IMR-90 (cell line): ENCODE results near the gene FBXO41. TPM values are rescaled to one million over a fixed set of nuclear protein-coding genes. Genes with fewer than 3 reads are reported as not detected.

Experiments used
- ATAC-seq: fragments of 200-7000 bp; cut with Tn5 transposase; 2 replicates; pipeline ENCODE4 v1.9.1; 2020; ENCODE audit warnings: low read depth, mild to moderate bottlenecking, moderate library complexity
- BruUV-seq: library from RNA; stranded (reverse); fragments of 400-500 nt; replicated peaks from 2 replicates; lab custom pipeline; 2021; lab: Mats Ljungman, UMichigan
- CTCF ChIA-PET: fragments of 300-600 bp; formaldehyde crosslinking; extraction: SDS; loops from one replicate; lab custom pipeline; 2021; ENCODE audit warnings: antibody characterized with exemption; lab: Yijun Ruan, JAX
- POLR2A ChIA-PET: fragments of 300-600 bp; sonication (Branson Sonifier 250); formaldehyde crosslinking; loops from one replicate; lab custom pipeline; 2022; ENCODE audit warnings: antibody characterized with exemption; ENCODE audit not compliant: unreplicated experiment; lab: Charles Lee
- DNase-seq: peaks from one replicate; pipeline ENCODE4 v3.0.0; 2013
- H2AFZ ChIP-seq: replicated peaks from 2 replicates; pipeline ENCODE3; 2013; ENCODE audit warnings: low read length, mild to moderate bottlenecking; ENCODE audit not compliant: poor library complexity
- H2AK5ac ChIP-seq: 2 replicates; pipeline ENCODE4 v1.6.1; 2013; ENCODE audit warnings: low read depth, low read length, inconsistent platforms
- H2AK9ac ChIP-seq: replicated peaks from 2 replicates; pipeline ENCODE3; 2013; ENCODE audit warnings: mild to moderate bottlenecking, low read depth, low read length, moderate library complexity; ENCODE audit not compliant: poor library complexity
- H2BK120ac ChIP-seq: 2 replicates; pipeline ENCODE4 v1.6.1; 2013; ENCODE audit warnings: low read depth, low read length, inconsistent platforms
- H2BK15ac ChIP-seq: 3 replicates; pipeline ENCODE4 v1.6.1; 2013; ENCODE audit warnings: low read depth, low read length, inconsistent platforms
- H2BK20ac ChIP-seq: 2 replicates; pipeline ENCODE4 v1.6.1; 2013; ENCODE audit warnings: low read depth, mild to moderate bottlenecking, inconsistent platforms, low read length, moderate library complexity
- H2BK5ac ChIP-seq: 2 replicates; pipeline ENCODE4 v1.6.1; 2013; ENCODE audit warnings: mild to moderate bottlenecking, low read depth, low read length, inconsistent platforms; ENCODE audit not compliant: poor library complexity, severe bottlenecking
- H3K14ac ChIP-seq: replicated peaks from 2 replicates; pipeline ENCODE4 v1.6.1; 2013; ENCODE audit warnings: low read depth, low read length, inconsistent platforms
- H3K18ac ChIP-seq: 2 replicates; pipeline ENCODE4 v1.6.1; 2013; ENCODE audit warnings: low read depth, low read length, control low read depth
- H3K23ac ChIP-seq: 2 replicates; pipeline ENCODE4 v1.6.1; 2013; ENCODE audit warnings: low read depth, low read length, inconsistent platforms
- H3K27ac ChIP-seq: 2 replicates; pipeline ENCODE4 v1.5.1; 2013; ENCODE audit warnings: mild to moderate bottlenecking, control low read depth, low read length; ENCODE audit not compliant: insufficient read depth
- H3K27me3 ChIP-seq: 2 replicates; pipeline ENCODE4 v1.6.1; 2013; ENCODE audit warnings: low read length; ENCODE audit not compliant: control insufficient read depth, insufficient read depth
- H3K36me3 ChIP-seq: 2 replicates; pipeline ENCODE4 v1.6.1; 2013; ENCODE audit warnings: low read length, mixed read lengths; ENCODE audit not compliant: control insufficient read depth, insufficient read depth
- H3K4ac ChIP-seq: 2 replicates; pipeline ENCODE4 v1.6.1; 2013; ENCODE audit warnings: low read depth, low read length, inconsistent platforms
- H3K4me1 ChIP-seq: 2 replicates; pipeline ENCODE4 v1.6.1; 2013; ENCODE audit warnings: low read length, mixed read lengths; ENCODE audit not compliant: control insufficient read depth, insufficient read depth
- H3K4me2 ChIP-seq: 2 replicates; pipeline ENCODE4 v1.6.1; 2013; ENCODE audit warnings: low read depth, mild to moderate bottlenecking, control low read depth, low read length, moderate library complexity
- H3K4me3 ChIP-seq: 2 replicates; pipeline ENCODE4 v1.5.1; 2013; ENCODE audit warnings: low read depth, mild to moderate bottlenecking, control low read depth, low read length, moderate library complexity; ENCODE audit not compliant: insufficient read depth
- H3K56ac ChIP-seq: 2 replicates; pipeline ENCODE4 v1.6.1; 2013; ENCODE audit warnings: low read length, inconsistent platforms; ENCODE audit not compliant: insufficient read depth; ENCODE audit errors: extremely low read depth
- H3K79me1 ChIP-seq, 2 experiments: 2 replicates each; pipeline ENCODE4 v1.6.1; 2013; ENCODE audit warnings: low read length in 2 of 2, inconsistent platforms in 1 of 2, low read depth in 1 of 2
- H3K9ac ChIP-seq: 2 replicates; pipeline ENCODE4 v1.6.1; 2013; ENCODE audit warnings: low read depth, low read length, control low read depth
- H3K9me1 ChIP-seq: 2 replicates; pipeline ENCODE4 v1.6.1; 2013; ENCODE audit warnings: low read length, inconsistent platforms; ENCODE audit not compliant: insufficient read depth
- H3K9me3 ChIP-seq: 2 replicates; pipeline ENCODE4 v1.6.1; 2013; ENCODE audit warnings: low read length; ENCODE audit not compliant: control insufficient read depth, insufficient read depth
- H4K20me1 ChIP-seq: 2 replicates; pipeline ENCODE4 v1.6.1; 2013; ENCODE audit warnings: low read length, inconsistent platforms; ENCODE audit not compliant: insufficient read depth
- H4K5ac ChIP-seq: 2 replicates; pipeline ENCODE4 v1.6.1; 2013; ENCODE audit warnings: mild to moderate bottlenecking, low read depth, low read length, control low read depth
- H4K8ac ChIP-seq, 2 experiments: 2 replicates each; pipeline ENCODE4 v1.6.1; 2013; ENCODE audit warnings: low read depth in 2 of 2, low read length in 2 of 2, control low read depth in 1 of 2, inconsistent platforms in 1 of 2
- H4K91ac ChIP-seq: 2 replicates; pipeline ENCODE4 v1.6.1; 2013; ENCODE audit warnings: low read depth, low read length, inconsistent platforms; ENCODE audit not compliant: insufficient read depth
- BHLHE40 ChIP-seq: fragments of 150-350 bp; IDR thresholded peaks from 2 replicates; pipeline ENCODE4 v1.6.1; 2016; ENCODE audit warnings: mild to moderate bottlenecking, low read depth, low read length
- CEBPB ChIP-seq: IDR thresholded peaks from 2 replicates; pipeline ENCODE4 v1.6.1; 2012; ENCODE audit warnings: low read depth, low read length, improper control_type of control experiment
- CTCF ChIP-seq: conservative IDR thresholded peaks from 2 replicates; pipeline ENCODE4 v1.5.1; 2012; ENCODE audit warnings: mild to moderate bottlenecking, low read depth, low read length, improper control_type of control experiment
- MAZ ChIP-seq: IDR thresholded peaks from 2 replicates; pipeline ENCODE4 v1.6.1; 2012; ENCODE audit warnings: low read depth, mild to moderate bottlenecking, low read length, improper control_type of control experiment, moderate library complexity, borderline replicate concordance
- MXI1 ChIP-seq: IDR thresholded peaks from 2 replicates; pipeline ENCODE4 v1.6.1; 2012; ENCODE audit warnings: low read depth, mild to moderate bottlenecking, low read length, moderate library complexity, borderline replicate concordance
- POLR2A ChIP-seq: IDR thresholded peaks from 2 replicates; pipeline ENCODE4 v1.6.1; 2012; ENCODE audit warnings: mild to moderate bottlenecking, low read depth, low read length
- USF2 ChIP-seq: fragments of 150-350 bp; IDR thresholded peaks from 2 replicates; pipeline ENCODE4 v1.6.1; 2017; ENCODE audit warnings: mild to moderate bottlenecking, antibody characterized with exemption, low read length, low read depth
- WGBS, 2 experiments: methylation state at CpG; one replicate each; pipeline versions ENCODE4 v1.1.5 to v1.1.7; 2013; ENCODE audit warnings: missing lambda C conversion rate in 2 of 2; ENCODE audit not compliant: insufficient read length in 1 of 2; ENCODE audit errors: extremely low coverage in 2 of 2; 5-methylcytosine and 5-hydroxymethylcytosine counted together
- dilution Hi-C: fragments of 300-500 bp; cut with HindIII; formaldehyde crosslinking; loops from one replicate; pipeline ENCODE4 v1.14.3; 2018; ENCODE audit warnings: low sequenced_read_pairs; ENCODE audit not compliant: unreplicated experiment
- in situ Hi-C: fragments of 300-500 bp; cut with MboI; formaldehyde crosslinking; loops from 3 replicates; pipeline ENCODE4 v1.14.3; 2019; ENCODE audit warnings: low sequenced_read_pairs, inconsistent platforms, mixed read lengths
- intact Hi-C: fragments of 100-400 bp; cut with micrococcal nuclease; formaldehyde crosslinking; loops from 2 replicates; pipeline ENCODE4 v1.10.0; 2022
- polyA plus RNA-seq, 3 experiments: library from polyadenylated mRNA; depleted of rRNA; stranded (reverse); fragments of >200 nt; gene quantifications; 2 replicates each; pipeline ENCODE4 v1.2.3, GENCODE V29; 2012; ENCODE audit warnings: low replicate concordance in 1 of 3
- total RNA-seq: library from RNA; depleted of rRNA; stranded (reverse); fragments of >200 nt; gene quantifications from 2 replicates; pipeline ENCODE4 v1.2.3, GENCODE V29; 2012

FBXO41 gene
- total and polyA plus RNA-seq, 2 of the 4 experiments (the other 2 are of a cell fraction), result 0.54 to 3.7 TPM

- no peaks in the 10 kb centered on the region for H3K9me3 ChIP-seq
- no peak overlapping the region for H4K91ac ChIP-seq
- BruUV-seq, result no TSS peak
- peaks cover 12% of the 10 kb centered on the region; the same call in 1 of the 2 replicates for H3K9me1 ChIP-seq
- no peak overlapping the region for H3K4me2 ChIP-seq
- ChIA-PET CTCF (no interaction called here), POLR2A (no interaction called here)
- H3K4me3 ChIP-seq, result no peak overlapping the region
- H2BK120ac ChIP-seq, result no peak overlapping the region
- intact Hi-C loops, result no loop called here
- H3K56ac ChIP-seq, result no peak overlapping the region
- H4K5ac ChIP-seq, result no peak overlapping the region
- H2AFZ ChIP-seq, result no peak overlapping the region
- no peak overlapping the region for H3K14ac ChIP-seq
- H2AK5ac ChIP-seq, result no peak overlapping the region
- no peaks in the 10 kb centered on the region for H3K27me3 ChIP-seq
- H3K18ac ChIP-seq, result no peak overlapping the region
- no peak overlapping the region for H4K8ac ChIP-seq
- peaks cover 11% of the 10 kb centered on the region for H4K20me1 ChIP-seq
- peaks cover 53% of the 10 kb centered on the region for H3K36me3 ChIP-seq
- no peak overlapping the region for H2BK15ac ChIP-seq
- H3K79me1 ChIP-seq, result peaks cover 5 to 10% of the 10 kb centered on the region in 2 experiments; a peak in 2 of 4 replicates
- TF ChIP-seq MAZ (no peak), MXI1 (no peak), CEBPB (no peak), CTCF (no peak), BHLHE40 (no peak), USF2 (no peak), POLR2A (no peak)
- H2BK20ac ChIP-seq, result no peak overlapping the region
- ATAC-seq, result no peak
- H2AK9ac ChIP-seq, result no peak overlapping the region
- no peak overlapping the region for H3K23ac ChIP-seq
- in situ Hi-C loops, result no loop called here
- peaks cover 2% of the 10 kb centered on the region; the same call in 1 of the 2 replicates for H3K4me1 ChIP-seq
- dilution Hi-C loops, result no loop called here
- DNase-seq, result no peak
- H2BK5ac ChIP-seq, result no peak overlapping the region
- no CpG with 5 or more reads among the region's 2 CpGs for WGBS, 2 experiments
- H3K9ac ChIP-seq, result no peak overlapping the region
- H3K4ac ChIP-seq, result no peak overlapping the region
- H3K27ac ChIP-seq, result no peak overlapping the region
Measured at GRCh38 chr2:73253400-73253799, 30.9 kb downstream of the FBXO41 start.
